Measurements from ENCODE around the gene FOXC1. TPM values are rescaled to one million over a fixed set of nuclear protein-coding genes. Genes with fewer than 3 reads are reported as not detected.
A peak's percentile ranks its signal among the peaks of the same experiment; 100 is the strongest.

FOXC1 gene
- total and polyA plus RNA-seq, 9 of the 15 experiments (the other 6 are each of a cell fraction or from before 2014, with no cell fraction given), result not detected

DNA sequence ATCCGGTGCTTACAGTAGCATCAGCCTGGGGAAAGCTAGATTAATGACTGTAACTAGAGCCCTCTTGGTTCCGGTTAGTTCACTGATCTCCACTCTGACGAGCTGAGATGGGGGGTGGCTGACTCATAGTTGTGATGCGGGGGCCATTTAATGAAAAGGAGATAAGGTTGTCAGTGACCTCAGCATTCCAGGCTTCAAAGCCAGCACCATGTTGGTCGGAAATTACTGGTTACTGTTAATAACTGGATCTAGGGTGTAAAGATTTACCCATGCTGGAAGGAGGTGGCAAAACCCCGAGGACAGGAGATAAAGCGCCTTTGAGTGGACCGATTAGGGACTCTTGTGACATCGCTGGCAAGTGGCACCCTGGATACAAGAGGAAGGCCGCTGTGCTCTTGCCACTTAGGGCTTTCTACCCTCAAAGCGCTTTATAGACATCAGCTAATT is 21.1 kb downstream of the FOXC1 start (continued):
- TF ChIP-seq KLF10 (CRISPR knock-in tag; IDR thresholded peaks at IDR 0.05) (no peak), MEIS2 (IDR thresholded peaks at IDR 0.05; ENCODE audit: partially characterized antibody) (peak; percentile 43), HDGF (IDR thresholded peaks at IDR 0.05) (no peak), CHD1 (IDR thresholded peaks at IDR 0.05; ENCODE audit: low read length) (no peak), JUN (IDR thresholded peaks at IDR 0.05; ENCODE audit: borderline replicate concordance, low read depth, low read length) (peak; percentile 79), JUN (CRISPR knock-in tag; IDR thresholded peaks at IDR 0.05; ENCODE audit: borderline replicate concordance) (no peak), TOE1 (IDR thresholded peaks at IDR 0.05; ENCODE audit: borderline replicate concordance) (no peak), TOE1 (CRISPR knock-in tag; IDR thresholded peaks at IDR 0.05; ENCODE audit: borderline replicate concordance, low read depth) (no peak), PCBP2 (IDR thresholded peaks at IDR 0.05; ENCODE audit: low read depth, low read length, poor library complexity, severe bottlenecking) (no peak), CCNT2 (IDR thresholded peaks at IDR 0.05; ENCODE audit: borderline replicate concordance, extremely low read depth, insufficient read length, low read depth, low read length) (no peak), RBM34 (IDR thresholded peaks at IDR 0.05; ENCODE audit: borderline replicate concordance, insufficient read depth, low read length) (no peak), GTF2F1 (IDR thresholded peaks at IDR 0.05; ENCODE audit: low read depth, low read length) (no peak), TCFL5 (CRISPR knock-in tag; conservative IDR thresholded peaks at IDR 0.05) (no peak), XRCC5 (IDR thresholded peaks at IDR 0.05; ENCODE audit: low read depth, low read length) (no peak)
- TF ChIP-seq, protein P1, sequence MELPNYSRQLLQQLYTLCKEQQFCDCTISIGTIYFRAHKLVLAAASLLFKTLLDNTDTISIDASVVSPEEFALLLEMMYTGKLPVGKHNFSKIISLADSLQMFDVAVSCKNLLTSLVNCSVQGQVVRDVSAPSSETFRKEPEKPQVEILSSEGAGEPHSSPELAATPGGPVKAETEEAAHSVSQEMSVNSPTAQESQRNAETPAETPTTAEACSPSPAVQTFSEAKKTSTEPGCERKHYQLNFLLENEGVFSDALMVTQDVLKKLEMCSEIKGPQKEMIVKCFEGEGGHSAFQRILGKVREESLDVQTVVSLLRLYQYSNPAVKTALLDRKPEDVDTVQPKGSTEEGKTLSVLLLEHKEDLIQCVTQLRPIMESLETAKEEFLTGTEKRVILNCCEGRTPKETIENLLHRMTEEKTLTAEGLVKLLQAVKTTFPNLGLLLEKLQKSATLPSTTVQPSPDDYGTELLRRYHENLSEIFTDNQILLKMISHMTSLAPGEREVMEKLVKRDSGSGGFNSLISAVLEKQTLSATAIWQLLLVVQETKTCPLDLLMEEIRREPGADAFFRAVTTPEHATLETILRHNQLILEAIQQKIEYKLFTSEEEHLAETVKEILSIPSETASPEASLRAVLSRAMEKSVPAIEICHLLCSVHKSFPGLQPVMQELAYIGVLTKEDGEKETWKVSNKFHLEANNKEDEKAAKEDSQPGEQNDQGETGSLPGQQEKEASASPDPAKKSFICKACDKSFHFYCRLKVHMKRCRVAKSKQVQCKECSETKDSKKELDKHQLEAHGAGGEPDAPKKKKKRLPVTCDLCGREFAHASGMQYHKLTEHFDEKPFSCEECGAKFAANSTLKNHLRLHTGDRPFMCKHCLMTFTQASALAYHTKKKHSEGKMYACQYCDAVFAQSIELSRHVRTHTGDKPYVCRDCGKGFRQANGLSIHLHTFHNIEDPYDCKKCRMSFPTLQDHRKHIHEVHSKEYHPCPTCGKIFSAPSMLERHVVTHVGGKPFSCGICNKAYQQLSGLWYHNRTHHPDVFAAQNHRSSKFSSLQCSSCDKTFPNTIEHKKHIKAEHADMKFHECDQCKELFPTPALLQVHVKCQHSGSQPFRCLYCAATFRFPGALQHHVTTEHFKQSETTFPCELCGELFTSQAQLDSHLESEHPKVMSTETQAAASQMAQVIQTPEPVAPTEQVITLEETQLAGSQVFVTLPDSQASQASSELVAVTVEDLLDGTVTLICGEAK (IDR thresholded peaks at IDR 0.05), result no peak
- TF ChIP-seq, protein P1 (CRISPR knock-in tag; IDR thresholded peaks at IDR 0.05), result no peak
- TF ChIP-seq, protein P2, sequence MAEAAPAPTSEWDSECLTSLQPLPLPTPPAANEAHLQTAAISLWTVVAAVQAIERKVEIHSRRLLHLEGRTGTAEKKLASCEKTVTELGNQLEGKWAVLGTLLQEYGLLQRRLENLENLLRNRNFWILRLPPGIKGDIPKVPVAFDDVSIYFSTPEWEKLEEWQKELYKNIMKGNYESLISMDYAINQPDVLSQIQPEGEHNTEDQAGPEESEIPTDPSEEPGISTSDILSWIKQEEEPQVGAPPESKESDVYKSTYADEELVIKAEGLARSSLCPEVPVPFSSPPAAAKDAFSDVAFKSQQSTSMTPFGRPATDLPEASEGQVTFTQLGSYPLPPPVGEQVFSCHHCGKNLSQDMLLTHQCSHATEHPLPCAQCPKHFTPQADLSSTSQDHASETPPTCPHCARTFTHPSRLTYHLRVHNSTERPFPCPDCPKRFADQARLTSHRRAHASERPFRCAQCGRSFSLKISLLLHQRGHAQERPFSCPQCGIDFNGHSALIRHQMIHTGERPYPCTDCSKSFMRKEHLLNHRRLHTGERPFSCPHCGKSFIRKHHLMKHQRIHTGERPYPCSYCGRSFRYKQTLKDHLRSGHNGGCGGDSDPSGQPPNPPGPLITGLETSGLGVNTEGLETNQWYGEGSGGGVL (CRISPR knock-in tag; IDR thresholded peaks at IDR 0.05), result no peak
- TF ChIP-seq, protein P3, sequence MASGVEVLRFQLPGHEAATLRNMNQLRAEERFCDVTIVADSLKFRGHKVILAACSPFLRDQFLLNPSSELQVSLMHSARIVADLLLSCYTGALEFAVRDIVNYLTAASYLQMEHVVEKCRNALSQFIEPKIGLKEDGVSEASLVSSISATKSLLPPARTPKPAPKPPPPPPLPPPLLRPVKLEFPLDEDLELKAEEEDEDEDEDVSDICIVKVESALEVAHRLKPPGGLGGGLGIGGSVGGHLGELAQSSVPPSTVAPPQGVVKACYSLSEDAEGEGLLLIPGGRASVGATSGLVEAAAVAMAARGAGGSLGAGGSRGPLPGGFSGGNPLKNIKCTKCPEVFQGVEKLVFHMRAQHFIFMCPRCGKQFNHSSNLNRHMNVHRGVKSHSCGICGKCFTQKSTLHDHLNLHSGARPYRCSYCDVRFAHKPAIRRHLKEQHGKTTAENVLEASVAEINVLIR (CRISPR knock-in tag; IDR thresholded peaks at IDR 0.05), result no peak

Data from K562 (cell line).